Activated T-cell treated with anti-CD3 and anti-CD28 coated beads for 48 hours (primary cell): ENCODE data around the gene TBC1D22A.
"Not testable (repeated sequence)": the region's sequence is repeated elsewhere in the genome, so short reads cannot be mapped to it uniquely, and the experiment has no call there.

Experiments
- DNase-seq: peaks from one replicate; pipeline ENCODE4 v3.0.0-alpha.2; 2020; ENCODE audit warnings: low read depth

Gene TBC1D22A

GRCh38 chr22:46762238-46763050, at the start of gene TBC1D22A:
Gene TBC1D22A (plus strand): TSS chr22:46762650. CDS start chr22:46762787, 137 bp downstream.
- DNase-seq: peak; percentile 93

- DNase-seq: no peak
Measured at GRCh38 chr22:46714550-46714949, 47.9 kb upstream of the TBC1D22A start.

- DNase-seq: no peak
Measured at GRCh38 chr22:46719921-46720320, 42.5 kb upstream of the TBC1D22A start.

- no peak for DNase-seq
Measured at GRCh38 chr22:46721501-46722085, 40.9 kb upstream of the TBC1D22A start.

- no peak for DNase-seq
Measured at GRCh38 chr22:46723882-46724281, 38.6 kb upstream of the TBC1D22A start.

- DNase-seq: no peak
Measured at GRCh38 chr22:46725096-46725495, 37.4 kb upstream of the TBC1D22A start.

GRCh38 chr22:46726066-46726985, 36.1 kb upstream of the TBC1D22A start:
- DNase-seq: no peak

- no peak for DNase-seq
Measured at GRCh38 chr22:46726986-46727317, 35.5 kb upstream of the TBC1D22A start.

- DNase-seq: no peak
Measured at GRCh38 chr22:46727813-46728364, 34.6 kb upstream of the TBC1D22A start.

- DNase-seq: no peak
Measured at GRCh38 chr22:46728470-46728869, 34.0 kb upstream of the TBC1D22A start.

GRCh38 chr22:46730568-46731245, 31.7 kb upstream of the TBC1D22A start:
- no peak for DNase-seq

GRCh38 chr22:46731246-46732040, 31.0 kb upstream of the TBC1D22A start:
- no peak for DNase-seq

GRCh38 chr22:46732041-46732379, 30.4 kb upstream of the TBC1D22A start:
- no peak for DNase-seq

GRCh38 chr22:46732513-46732912, 29.9 kb upstream of the TBC1D22A start:
- DNase-seq: no peak

GRCh38 chr22:46734213-46734722, 28.2 kb upstream of the TBC1D22A start:
- DNase-seq: not testable (repeated sequence)

GRCh38 chr22:46734830-46735453, 27.5 kb upstream of the TBC1D22A start:
- DNase-seq: no peak

- DNase-seq: no peak
Measured at GRCh38 chr22:46735747-46736608, 26.5 kb upstream of the TBC1D22A start.

GRCh38 chr22:46736705-46737104, 25.7 kb upstream of the TBC1D22A start:
- DNase-seq: no peak
